Measurements from ENCODE around the gene ZKSCAN8.

Gene ZKSCAN8

DNA sequence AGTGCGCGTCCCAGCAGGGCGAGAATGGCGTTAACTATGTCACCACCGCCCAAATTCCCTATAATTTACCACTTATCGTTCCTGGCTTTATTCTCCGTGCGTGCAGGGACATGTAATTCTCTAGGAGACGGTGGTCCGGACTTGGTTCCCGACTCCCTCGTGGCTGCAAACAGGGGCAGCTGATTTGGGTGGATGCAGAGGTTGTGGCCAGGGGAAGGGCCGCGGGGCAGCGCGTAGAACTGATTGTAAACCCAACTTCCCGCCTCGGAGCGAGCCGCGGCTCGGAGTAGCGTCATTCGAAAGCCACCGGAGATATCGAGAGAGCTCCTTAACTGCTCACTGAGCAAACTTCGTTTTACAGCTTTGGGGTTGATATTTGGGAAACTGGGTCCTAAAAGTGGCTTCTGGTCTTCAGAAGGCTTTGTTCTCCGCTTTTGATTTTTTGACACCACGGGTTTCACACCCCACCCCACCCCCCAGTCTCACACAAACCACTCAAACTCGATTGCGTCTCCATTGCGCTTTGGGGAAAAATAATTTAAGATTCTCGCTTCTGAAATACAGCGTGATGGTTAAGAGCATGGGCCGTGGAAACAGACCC is 65.9 kb downstream of the ZKSCAN8 start:
- DNase-seq: no peak

- DNase-seq: no peak
Measured at GRCh38 chr6:28208111-28208659, 66.5 kb downstream of the ZKSCAN8 start.

Measured in NCI-H2171 treated with DMSO at 0.1 percent for 48 hours (cell line).